ENCODE results near the gene CNN2.

CNN2 gene

GRCh38 chr19:1042689-1043511 lies 16.5 kb downstream of the CNN2 start:
- Histone ChIP-seq H3K27me3 (ENCODE audit: control insufficient read depth, insufficient read depth, low read length) (peaks cover 4% of the 10 kb centered on the region), H3K4me3 (ENCODE audit: low read length) (no peak overlapping the region), H3K36me3 (ENCODE audit: control insufficient read depth, insufficient read depth, low read length) (no peaks in the 10 kb centered on the region), H3K9ac (ENCODE audit: low read length) (no peak overlapping the region), H3K9me3 (ENCODE audit: control insufficient read depth, low read length) (no peaks in the 10 kb centered on the region), H3K4me1 (ENCODE audit: control insufficient read depth, insufficient read depth, low read length) (peaks cover 24% of the 10 kb centered on the region)

DNA sequence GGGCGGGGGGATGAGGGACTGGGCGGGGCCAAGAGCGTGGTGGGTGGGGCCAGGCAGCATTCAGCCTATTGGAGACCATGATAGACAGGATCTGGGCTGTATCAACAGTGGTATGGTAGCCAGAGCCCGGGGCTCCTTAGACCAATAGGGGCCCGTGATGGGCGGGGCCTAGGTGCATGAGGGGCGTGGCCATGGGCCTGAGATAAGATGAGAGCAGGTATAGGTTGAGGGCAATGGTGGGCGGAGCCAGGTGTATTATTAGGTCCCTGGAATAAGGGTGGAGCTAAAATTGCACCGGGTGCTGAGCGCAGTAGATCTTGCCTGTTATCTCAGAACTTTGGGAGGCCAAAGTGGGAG lies 18.8 kb downstream of the CNN2 start:
- H3K4me3 ChIP-seq (ENCODE audit: low read length), result no peak overlapping the region
- H3K36me3 ChIP-seq (ENCODE audit: control insufficient read depth, insufficient read depth, low read length), result no peaks in the 10 kb centered on the region
- H3K4me1 ChIP-seq (ENCODE audit: control insufficient read depth, insufficient read depth, low read length), result peaks cover 19% of the 10 kb centered on the region
- H3K9ac ChIP-seq (ENCODE audit: low read length), result no peak overlapping the region
- no peaks in the 10 kb centered on the region for H3K9me3 ChIP-seq (ENCODE audit: control insufficient read depth, low read length)
- peaks cover 4% of the 10 kb centered on the region for H3K27me3 ChIP-seq (ENCODE audit: control insufficient read depth, insufficient read depth, low read length)

DNA sequence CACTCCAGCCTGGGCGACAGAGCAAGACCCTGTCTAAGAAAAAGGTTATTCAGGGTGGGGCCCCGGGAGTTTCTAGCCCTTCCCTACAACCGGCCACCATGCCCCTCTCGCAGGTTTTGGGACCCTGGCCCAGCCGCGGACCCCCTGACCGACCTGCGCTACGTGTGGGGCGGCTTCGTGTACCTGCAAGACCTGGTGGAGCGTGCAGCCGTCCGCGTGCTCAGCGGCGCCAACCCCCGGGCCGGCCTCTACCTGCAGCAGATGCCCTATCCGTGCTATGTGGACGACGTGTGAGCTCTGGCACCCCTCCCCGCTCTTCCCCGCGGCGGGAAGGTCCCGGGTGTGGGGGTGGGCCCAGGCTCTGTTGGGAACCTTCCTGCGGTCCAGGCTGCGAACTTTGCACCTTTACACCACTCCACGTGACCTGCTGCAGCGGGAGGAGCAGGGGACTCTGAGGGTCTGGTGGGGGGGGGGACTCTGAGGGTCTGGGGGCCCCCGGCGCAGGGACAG lies 19.8 kb downstream of the CNN2 start:
- H3K27me3 ChIP-seq (ENCODE audit: control insufficient read depth, insufficient read depth, low read length), result peaks cover 4% of the 10 kb centered on the region
- H3K9me3 ChIP-seq (ENCODE audit: control insufficient read depth, low read length), result no peaks in the 10 kb centered on the region
- H3K4me1 ChIP-seq (ENCODE audit: control insufficient read depth, insufficient read depth, low read length), result peaks cover 11% of the 10 kb centered on the region
- H3K36me3 ChIP-seq (ENCODE audit: control insufficient read depth, insufficient read depth, low read length), result no peaks in the 10 kb centered on the region
- no peak overlapping the region for H3K4me3 ChIP-seq (ENCODE audit: low read length)
- no peak overlapping the region for H3K9ac ChIP-seq (ENCODE audit: low read length)

GRCh38 chr19:1046836-1047695 lies 20.7 kb downstream of the CNN2 start:
- H3K4me1 ChIP-seq (ENCODE audit: control insufficient read depth, insufficient read depth, low read length), result peaks cover 3% of the 10 kb centered on the region
- no peaks in the 10 kb centered on the region for H3K36me3 ChIP-seq (ENCODE audit: control insufficient read depth, insufficient read depth, low read length)
- H3K27me3 ChIP-seq (ENCODE audit: control insufficient read depth, insufficient read depth, low read length), result peaks cover under 1% of the 10 kb centered on the region
- H3K4me3 ChIP-seq (ENCODE audit: low read length), result no peak overlapping the region
- H3K9ac ChIP-seq (ENCODE audit: low read length), result no peak overlapping the region
- no peaks in the 10 kb centered on the region for H3K9me3 ChIP-seq (ENCODE audit: control insufficient read depth, low read length)

GRCh38 chr19:1047696-1048147 lies 21.3 kb downstream of the CNN2 start:
- peaks cover 3% of the 10 kb centered on the region for H3K4me1 ChIP-seq (ENCODE audit: control insufficient read depth, insufficient read depth, low read length)
- no peak overlapping the region for H3K9ac ChIP-seq (ENCODE audit: low read length)
- no peaks in the 10 kb centered on the region for H3K27me3 ChIP-seq (ENCODE audit: control insufficient read depth, insufficient read depth, low read length)
- no peak overlapping the region for H3K4me3 ChIP-seq (ENCODE audit: low read length)
- no peaks in the 10 kb centered on the region for H3K36me3 ChIP-seq (ENCODE audit: control insufficient read depth, insufficient read depth, low read length)
- no peaks in the 10 kb centered on the region for H3K9me3 ChIP-seq (ENCODE audit: control insufficient read depth, low read length)

DNA sequence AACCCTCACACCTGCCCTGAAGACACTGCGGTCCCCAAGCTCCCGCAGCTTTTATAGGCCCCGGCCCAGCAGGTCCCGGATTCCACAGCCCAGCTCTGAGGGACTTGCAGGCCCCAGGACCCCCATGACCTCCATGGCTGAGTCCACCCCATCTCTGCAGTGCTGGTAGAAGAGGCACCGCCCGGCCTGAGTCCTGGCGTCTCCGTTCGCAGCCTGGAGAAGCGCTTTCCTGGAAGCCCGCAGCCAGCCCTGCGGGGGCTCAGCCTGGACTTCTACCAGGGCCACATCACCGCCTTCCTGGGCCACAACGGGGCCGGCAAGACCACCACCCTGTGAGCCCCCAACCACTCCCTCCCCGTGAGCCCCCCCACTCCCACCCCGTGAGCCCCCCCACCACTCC lies 22.7 kb downstream of the CNN2 start:
- Histone ChIP-seq H3K36me3 (ENCODE audit: control insufficient read depth, insufficient read depth, low read length) (no peaks in the 10 kb centered on the region), H3K9ac (ENCODE audit: low read length) (no peak overlapping the region), H3K27me3 (ENCODE audit: control insufficient read depth, insufficient read depth, low read length) (no peaks in the 10 kb centered on the region), H3K4me1 (ENCODE audit: control insufficient read depth, insufficient read depth, low read length) (peaks cover 3% of the 10 kb centered on the region), H3K9me3 (ENCODE audit: control insufficient read depth, low read length) (no peaks in the 10 kb centered on the region), H3K4me3 (ENCODE audit: low read length) (no peak overlapping the region)

- H3K4me1 ChIP-seq (ENCODE audit: control insufficient read depth, insufficient read depth, low read length), result peaks cover 3% of the 10 kb centered on the region
- H3K9ac ChIP-seq (ENCODE audit: low read length), result no peak overlapping the region
- H3K27me3 ChIP-seq (ENCODE audit: control insufficient read depth, insufficient read depth, low read length), result no peaks in the 10 kb centered on the region
- no peaks in the 10 kb centered on the region for H3K9me3 ChIP-seq (ENCODE audit: control insufficient read depth, low read length)
- H3K4me3 ChIP-seq (ENCODE audit: low read length), result no peak overlapping the region
- no peaks in the 10 kb centered on the region for H3K36me3 ChIP-seq (ENCODE audit: control insufficient read depth, insufficient read depth, low read length)
Observed at GRCh38 chr19:1049800-1050199, 23.4 kb downstream of the CNN2 start.

GRCh38 chr19:1050989-1051788 lies 24.8 kb downstream of the CNN2 start:
- H3K4me3 ChIP-seq (ENCODE audit: low read length), result no peak overlapping the region
- no peak overlapping the region for H3K9ac ChIP-seq (ENCODE audit: low read length)
- no peaks in the 10 kb centered on the region for H3K9me3 ChIP-seq (ENCODE audit: control insufficient read depth, low read length)
- no peaks in the 10 kb centered on the region for H3K27me3 ChIP-seq (ENCODE audit: control insufficient read depth, insufficient read depth, low read length)
- H3K4me1 ChIP-seq (ENCODE audit: control insufficient read depth, insufficient read depth, low read length), result peaks cover 3% of the 10 kb centered on the region
- H3K36me3 ChIP-seq (ENCODE audit: control insufficient read depth, insufficient read depth, low read length), result no peaks in the 10 kb centered on the region

DNA sequence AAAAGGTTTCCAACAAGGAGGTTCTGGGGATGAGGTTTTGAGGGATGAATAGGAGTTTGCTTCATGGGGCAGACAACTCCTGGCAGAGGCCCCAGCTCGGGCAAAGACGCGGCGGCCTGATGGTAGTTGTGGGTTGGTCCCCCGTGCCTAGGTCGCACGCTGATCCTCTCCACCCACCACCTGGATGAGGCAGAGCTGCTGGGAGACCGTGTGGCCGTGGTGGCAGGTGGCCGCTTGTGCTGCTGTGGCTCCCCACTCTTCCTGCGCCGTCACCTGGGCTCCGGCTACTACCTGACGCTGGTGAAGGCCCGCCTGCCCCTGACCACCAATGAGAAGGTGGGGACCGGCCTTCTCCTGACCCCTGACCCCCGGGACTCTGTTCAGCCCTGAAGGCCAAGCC lies 25.4 kb downstream of the CNN2 start:
- H3K9me3 ChIP-seq (ENCODE audit: control insufficient read depth, low read length), result no peaks in the 10 kb centered on the region
- H3K4me1 ChIP-seq (ENCODE audit: control insufficient read depth, insufficient read depth, low read length), result peaks cover 3% of the 10 kb centered on the region
- no peak overlapping the region for H3K4me3 ChIP-seq (ENCODE audit: low read length)
- no peak overlapping the region for H3K9ac ChIP-seq (ENCODE audit: low read length)
- no peaks in the 10 kb centered on the region for H3K36me3 ChIP-seq (ENCODE audit: control insufficient read depth, insufficient read depth, low read length)
- no peaks in the 10 kb centered on the region for H3K27me3 ChIP-seq (ENCODE audit: control insufficient read depth, insufficient read depth, low read length)

DNA sequence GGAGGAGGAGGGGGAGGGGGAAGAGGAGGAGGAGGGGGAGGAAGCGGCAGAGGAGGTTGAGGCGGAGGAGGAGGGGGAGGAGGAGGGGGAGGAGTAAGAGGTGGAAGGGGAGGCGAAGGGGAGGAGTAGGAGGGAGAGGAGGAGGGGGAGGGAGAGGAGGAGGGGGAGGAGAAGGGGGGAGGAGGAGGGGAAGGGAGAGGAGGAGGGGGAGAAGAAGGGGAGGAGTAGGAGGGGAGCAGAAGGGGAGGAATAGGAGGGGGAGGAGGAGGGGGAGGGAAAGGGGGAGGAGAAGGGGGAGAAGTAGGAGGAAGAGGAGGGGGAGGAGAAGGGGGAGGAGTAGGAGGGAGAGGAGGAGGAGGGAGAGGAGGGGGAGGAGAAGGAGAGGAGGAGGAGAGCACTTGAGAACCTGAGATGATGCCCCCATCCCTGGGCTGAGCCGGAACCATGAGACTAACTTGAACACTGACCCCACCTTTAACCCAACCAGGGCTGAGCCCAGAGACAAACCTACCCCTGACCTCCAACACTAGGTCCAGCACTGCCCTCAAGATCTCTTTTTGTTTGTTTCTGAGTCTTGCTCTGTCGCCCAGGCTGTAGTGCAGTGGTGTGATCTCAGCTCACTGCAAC lies 26.1 kb downstream of the CNN2 start:
- Histone ChIP-seq H3K4me1 (ENCODE audit: control insufficient read depth, insufficient read depth, low read length) (peaks cover 3% of the 10 kb centered on the region), H3K9me3 (ENCODE audit: control insufficient read depth, low read length) (no peaks in the 10 kb centered on the region), H3K36me3 (ENCODE audit: control insufficient read depth, insufficient read depth, low read length) (no peaks in the 10 kb centered on the region), H3K9ac (ENCODE audit: low read length) (no peak overlapping the region), H3K27me3 (ENCODE audit: control insufficient read depth, insufficient read depth, low read length) (no peaks in the 10 kb centered on the region), H3K4me3 (ENCODE audit: low read length) (no peak overlapping the region)
